Esophagus muscularis mucosa (tissue), 4 donors: ENCODE results near the gene ANKRD50. TPM values are rescaled to one million over a fixed set of nuclear protein-coding genes. Genes with fewer than 3 reads are reported as not detected.

ENCODE experiments used
- DNase-seq: peaks from one replicate; pipeline ENCODE4 v3.0.0-alpha.2; 2017; ENCODE audit errors: extremely low spot score
- H3K27ac ChIP-seq, 4 donors: fragments of 200-600 bp; sonication (generic); replicated peaks in 1 of 4; 1 replicate in 3 of 4; 2 replicates in 1 of 4; pipeline ENCODE4 v1.5.1; 2016 to 2019; ENCODE audit warnings: mild to moderate bottlenecking in 1 of 4
- H3K27me3 ChIP-seq, 4 donors: fragments of 200-600 bp; sonication (generic); one replicate each; pipeline versions ENCODE4 v1.5.1 to v1.6.0; 2016 to 2019
- H3K36me3 ChIP-seq, 4 donors: fragments of 200-600 bp; sonication (generic); one replicate each; pipeline ENCODE4 v1.5.1; 2016 to 2019
- H3K4me1 ChIP-seq, 4 donors: fragments of 200-600 bp; sonication (generic); one replicate each; pipeline ENCODE4 v1.5.1; 2016 to 2019
- H3K4me3 ChIP-seq, 4 donors: fragments of 200-600 bp; sonication (generic); 1 replicate in 2 of 4; 2 replicates in 2 of 4; pipeline ENCODE4 v1.5.1; 2016 to 2019; ENCODE audit warnings: mild to moderate bottlenecking in 4 of 4, moderate library complexity in 1 of 4
- H3K9me3 ChIP-seq, 4 donors: fragments of 200-600 bp; sonication (generic); 1 replicate in 3 of 4; 2 replicates in 1 of 4; pipeline ENCODE4 v1.5.1; 2016 to 2019
- EP300 ChIP-seq: sonication (generic); formaldehyde crosslinking; IDR thresholded peaks from one replicate; pipeline ENCODE4 v1.6.1; 2017; ENCODE audit warnings: antibody characterized with exemption
- POLR2A ChIP-seq: fragments of 450-650 bp; IDR thresholded peaks from one replicate; pipeline ENCODE4 v1.6.1; 2017; ENCODE audit warnings: antibody characterized with exemption, moderate library complexity, mild to moderate bottlenecking, low read depth
- POLR2AphosphoS5 ChIP-seq, 2 donors: sonication (generic); formaldehyde crosslinking; IDR thresholded peaks; one replicate each; pipeline ENCODE4 v1.6.1; 2017; ENCODE audit warnings: antibody characterized with exemption in 2 of 2
- WGBS: methylation state at CpG from one replicate; pipeline ENCODE4 v1.1.5; 2018; 5-methylcytosine and 5-hydroxymethylcytosine counted together
- intact Hi-C: fragments of 100-400 bp; cut with DNase I; formaldehyde crosslinking; loops from one replicate; pipeline ENCODE4 v1.15.1; 2023
- total RNA-seq, 4 donors: library from RNA; depleted of rRNA; stranded (reverse); fragments of >200 nt; gene quantifications; one replicate each; pipeline versions ENCODE4 v1.1.0 to v1.2.1, GENCODE V29; 2016
- TF ChIP-seq, protein P1 (sequence below), 3 experiments: fragments of 200-600 bp in 2 of 3; fragments of 450-650 bp in 1 of 3; sonication (generic) in 2 of 3; IDR thresholded peaks; one replicate each; pipeline ENCODE4 v1.5.1; 2017 to 2019; ENCODE audit warnings: antibody characterized with exemption in 3 of 3, mild to moderate bottlenecking in 2 of 3, moderate library complexity in 1 of 3

ANKRD50 gene
- total RNA-seq, 4 donors from 2014 or later: 13.4 to 21.5 (median 18.4) TPM

DNA sequence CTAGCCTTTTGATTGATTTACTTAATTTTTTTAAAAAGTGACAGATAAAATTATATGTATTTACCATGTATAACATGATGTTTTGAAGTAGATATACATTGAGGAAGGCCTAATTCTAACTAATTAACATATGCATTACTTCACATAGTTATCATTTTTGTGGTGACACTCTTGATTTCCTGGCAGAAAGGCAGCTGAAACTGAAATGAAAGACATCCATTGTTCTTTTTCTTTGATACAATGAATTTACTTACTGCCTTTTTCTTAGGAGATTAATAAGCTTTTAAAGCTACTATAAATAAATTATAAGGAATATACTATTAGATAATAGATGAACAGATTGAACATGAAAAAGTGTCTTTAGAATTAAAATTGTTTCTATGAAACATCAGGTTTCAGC, 26.7 kb downstream of the ANKRD50 start:
- Histone ChIP-seq H3K27me3 (no peaks in the 10 kb centered on the region), H3K36me3 (no peaks in the 10 kb centered on the region), H3K4me1 (no peaks in the 10 kb centered on the region), H3K9me3 (no peaks in the 10 kb centered on the region), H3K4me3 (no peak overlapping the region), H3K27ac (no peak overlapping the region)
- TF ChIP-seq POLR2A: no peak
- TF ChIP-seq, protein P1, sequence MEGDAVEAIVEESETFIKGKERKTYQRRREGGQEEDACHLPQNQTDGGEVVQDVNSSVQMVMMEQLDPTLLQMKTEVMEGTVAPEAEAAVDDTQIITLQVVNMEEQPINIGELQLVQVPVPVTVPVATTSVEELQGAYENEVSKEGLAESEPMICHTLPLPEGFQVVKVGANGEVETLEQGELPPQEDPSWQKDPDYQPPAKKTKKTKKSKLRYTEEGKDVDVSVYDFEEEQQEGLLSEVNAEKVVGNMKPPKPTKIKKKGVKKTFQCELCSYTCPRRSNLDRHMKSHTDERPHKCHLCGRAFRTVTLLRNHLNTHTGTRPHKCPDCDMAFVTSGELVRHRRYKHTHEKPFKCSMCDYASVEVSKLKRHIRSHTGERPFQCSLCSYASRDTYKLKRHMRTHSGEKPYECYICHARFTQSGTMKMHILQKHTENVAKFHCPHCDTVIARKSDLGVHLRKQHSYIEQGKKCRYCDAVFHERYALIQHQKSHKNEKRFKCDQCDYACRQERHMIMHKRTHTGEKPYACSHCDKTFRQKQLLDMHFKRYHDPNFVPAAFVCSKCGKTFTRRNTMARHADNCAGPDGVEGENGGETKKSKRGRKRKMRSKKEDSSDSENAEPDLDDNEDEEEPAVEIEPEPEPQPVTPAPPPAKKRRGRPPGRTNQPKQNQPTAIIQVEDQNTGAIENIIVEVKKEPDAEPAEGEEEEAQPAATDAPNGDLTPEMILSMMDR (IDR thresholded peaks at IDR 0.05): no peak
- no peak for TF ChIP-seq EP300
- no peak for TF ChIP-seq POLR2AphosphoS5 (IDR thresholded peaks at IDR 0.05)
- no peak for DNase-seq
- intact Hi-C loops: no loop called here

DNA sequence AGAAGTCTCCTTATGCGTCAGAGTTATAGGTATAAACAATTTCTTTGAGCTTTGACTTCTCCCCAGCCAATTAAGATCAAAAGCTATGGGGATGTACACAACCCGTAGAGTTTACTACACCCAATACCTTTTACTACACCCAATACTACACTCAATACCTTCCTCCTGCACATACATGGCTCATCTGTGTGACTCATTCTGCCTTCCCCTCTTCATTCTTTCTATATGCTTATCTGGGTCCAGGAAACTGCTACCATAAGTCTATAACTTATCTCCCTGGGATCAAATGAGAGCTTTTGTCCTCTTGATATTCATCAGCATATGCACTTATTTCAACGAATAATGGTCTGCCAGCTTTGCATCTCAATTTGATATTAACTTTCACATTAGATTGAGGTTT, 28.2 kb downstream of the ANKRD50 start:
- H3K4me1 ChIP-seq: peaks cover 0 to 6% (median 0%) of the 10 kb centered on the region in 4 donors
- TF ChIP-seq EP300 (no peak), POLR2AphosphoS5 (IDR thresholded peaks at IDR 0.05) (no peak), POLR2A (no peak)
- TF ChIP-seq, protein P1 (IDR thresholded peaks at IDR 0.05): no peak
- H3K27me3 ChIP-seq: no peaks in the 10 kb centered on the region
- intact Hi-C loops: no loop called here
- H3K4me3 ChIP-seq: no peak overlapping the region
- no peaks in the 10 kb centered on the region for H3K36me3 ChIP-seq
- WGBS: 92% methylated on average over 3 of the region's 3 CpGs
- no peak for DNase-seq
- H3K27ac ChIP-seq: no peak overlapping the region
- H3K9me3 ChIP-seq: no peaks in the 10 kb centered on the region

- Histone ChIP-seq H3K27ac (no peak overlapping the region), H3K36me3 (peaks cover 0 to 8% (median 3%) of the 10 kb centered on the region in 4 donors), H3K27me3 (no peaks in the 10 kb centered on the region), H3K4me3 (no peak overlapping the region), H3K4me1 (peaks cover 0 to 6% (median 0%) of the 10 kb centered on the region in 4 donors), H3K9me3 (no peaks in the 10 kb centered on the region)
- intact Hi-C loops: no loop called here
- 96% methylated on average over 2 of the region's 2 CpGs for WGBS
- TF ChIP-seq POLR2AphosphoS5 (IDR thresholded peaks at IDR 0.05) (no peak), EP300 (no peak), POLR2A (no peak)
- TF ChIP-seq, protein P1 (IDR thresholded peaks at IDR 0.05): no peak
- DNase-seq: no peak
Observed at GRCh38 chr4:124682384-124682783, 30.1 kb downstream of the ANKRD50 start.

DNA sequence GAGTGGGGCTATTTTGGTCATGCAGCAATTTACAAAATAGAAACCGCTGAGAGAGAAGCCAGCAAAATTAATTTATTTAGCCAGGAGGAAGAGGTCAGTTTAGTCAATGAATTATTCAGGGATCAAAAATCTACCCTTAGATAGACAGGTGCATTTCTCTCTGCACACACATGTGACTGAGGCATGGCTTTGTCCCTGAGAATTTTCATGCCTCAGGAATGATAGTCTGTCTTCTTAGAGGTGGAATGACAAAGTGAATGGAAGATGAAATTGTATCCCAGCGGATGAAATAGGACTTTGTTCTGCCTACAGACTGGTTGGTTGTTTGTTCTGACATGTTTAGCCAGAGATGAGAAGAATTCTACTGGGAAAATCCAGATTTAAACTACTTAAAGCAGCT, 46.0 kb downstream of the ANKRD50 start:
- intact Hi-C loops: no loop called here
- H3K27ac ChIP-seq: no peak overlapping the region
- H3K36me3 ChIP-seq: peaks cover 6 to 28% (median 24%) of the 10 kb centered on the region in 4 donors
- no peak for TF ChIP-seq EP300
- no peak for TF ChIP-seq POLR2AphosphoS5 (IDR thresholded peaks at IDR 0.05)
- TF ChIP-seq, protein P1 (IDR thresholded peaks at IDR 0.05): no peak
- no peak for TF ChIP-seq POLR2A
- no peak for DNase-seq
- no peaks in the 10 kb centered on the region for H3K27me3 ChIP-seq
- no peak overlapping the region for H3K4me3 ChIP-seq
- WGBS: 87% methylated on average over 2 of the region's 2 CpGs
- no peaks in the 10 kb centered on the region for H3K9me3 ChIP-seq
- no peaks in the 10 kb centered on the region for H3K4me1 ChIP-seq

DNA sequence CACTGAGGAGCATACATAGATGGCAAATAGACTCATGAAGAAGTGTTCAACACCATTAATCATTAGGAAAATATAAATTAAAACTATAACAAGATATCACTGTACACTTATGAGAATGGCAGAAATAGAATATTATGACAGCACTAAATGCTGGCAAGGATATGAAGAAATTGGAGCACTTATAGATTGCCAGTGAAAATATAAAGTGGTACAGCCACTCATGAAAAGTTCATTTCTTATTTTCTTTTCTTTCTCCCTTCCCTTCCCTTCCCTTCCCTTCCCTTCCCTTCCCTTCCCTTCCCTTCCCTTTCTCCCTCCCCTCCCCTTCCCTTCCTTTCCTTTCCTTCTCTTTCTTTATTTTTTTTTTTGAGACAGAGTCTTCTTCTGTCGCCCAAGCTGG, 53.7 kb downstream of the ANKRD50 start:
- no peak for DNase-seq
- intact Hi-C loops: no loop called here
- H3K27ac ChIP-seq: no peak overlapping the region
- TF ChIP-seq POLR2A (no peak), EP300 (no peak), POLR2AphosphoS5 (IDR thresholded peaks at IDR 0.05) (no peak)
- TF ChIP-seq, protein P1 (IDR thresholded peaks at IDR 0.05): no peak
- no peak overlapping the region for H3K4me3 ChIP-seq
- H3K36me3 ChIP-seq: no peaks in the 10 kb centered on the region
- H3K9me3 ChIP-seq: no peaks in the 10 kb centered on the region
- no peaks in the 10 kb centered on the region for H3K4me1 ChIP-seq
- H3K27me3 ChIP-seq: no peaks in the 10 kb centered on the region
- 95% methylated on average over 1 of the region's 1 CpG for WGBS
